Measurements from ENCODE around the gene ATRX. TPM values are rescaled to one million over a fixed set of nuclear protein-coding genes. Genes with fewer than 3 reads are reported as not detected.
"Not testable (repeated sequence)": the region's sequence is repeated elsewhere in the genome, so short reads cannot be mapped to it uniquely, and the experiment has no call there.

The ATRX gene
- total RNA-seq, 2 donors from 2014 or later = 40.9 to 48.3 TPM

- H3K9me3 ChIP-seq = no peaks in the 10 kb centered on the region
- H3K36me3 ChIP-seq = no peaks in the 10 kb centered on the region
- H3K27ac ChIP-seq = no peak overlapping the region
- DNase-seq (ENCODE audit: low spot score) = no peak
- H3K4me1 ChIP-seq = peaks cover 0 to 23% of the 10 kb centered on the region in 2 donors
- no peak for TF ChIP-seq CTCF (IDR thresholded peaks at IDR 0.05)
- no peak overlapping the region for H3K4me3 ChIP-seq
- H3K27me3 ChIP-seq = no peaks in the 10 kb centered on the region
Measured at GRCh38 chrX:77743720-77744119, 42.3 kb downstream of the ATRX start.

- no peak overlapping the region for H3K4me3 ChIP-seq
- DNase-seq (ENCODE audit: low spot score) = peak; percentile 63
- H3K36me3 ChIP-seq = no peaks in the 10 kb centered on the region
- no peak overlapping the region for H3K27ac ChIP-seq
- no peak for TF ChIP-seq CTCF (IDR thresholded peaks at IDR 0.05)
- H3K27me3 ChIP-seq = no peaks in the 10 kb centered on the region
- H3K9me3 ChIP-seq = no peaks in the 10 kb centered on the region
- peaks cover 0 to 23% of the 10 kb centered on the region in 2 donors for H3K4me1 ChIP-seq
Measured at GRCh38 chrX:77742788-77743476, 43.1 kb downstream of the ATRX start.

GRCh38 chrX:77740376-77740905 is 45.6 kb downstream of the ATRX start:
- no peak for DNase-seq (ENCODE audit: low spot score)
- TF ChIP-seq CTCF (IDR thresholded peaks at IDR 0.05) = no peak
- H3K27me3 ChIP-seq = no peaks in the 10 kb centered on the region
- H3K4me1 ChIP-seq = peaks cover 0 to 23% of the 10 kb centered on the region in 2 donors
- H3K27ac ChIP-seq = no peak overlapping the region
- H3K4me3 ChIP-seq = no peak overlapping the region
- H3K9me3 ChIP-seq = no peaks in the 10 kb centered on the region
- no peaks in the 10 kb centered on the region for H3K36me3 ChIP-seq

- no peak for TF ChIP-seq CTCF (IDR thresholded peaks at IDR 0.05)
Measured at GRCh38 chrX:77733342-77733741, 52.7 kb downstream of the ATRX start.

GRCh38 chrX:77731821-77732419 is 54.1 kb downstream of the ATRX start:
- no peak for TF ChIP-seq CTCF (IDR thresholded peaks at IDR 0.05)
- Histone ChIP-seq H3K36me3 (no peaks in the 10 kb centered on the region), H3K27ac (no peak overlapping the region), H3K4me3 (no peak overlapping the region), H3K27me3 (no peaks in the 10 kb centered on the region), H3K4me1 (no peaks in the 10 kb centered on the region), H3K9me3 (no peaks in the 10 kb centered on the region)
- no peak for DNase-seq (ENCODE audit: low spot score)

More at GRCh38 chrX:77733342-77733741, 52.7 kb downstream of the ATRX start:
- Histone ChIP-seq H3K27me3 (no peaks in the 10 kb centered on the region), H3K4me1 (no peaks in the 10 kb centered on the region), H3K27ac (no peak overlapping the region), H3K4me3 (no peak overlapping the region), H3K36me3 (no peaks in the 10 kb centered on the region), H3K9me3 (no peaks in the 10 kb centered on the region)
- DNase-seq (ENCODE audit: low spot score) = no peak

GRCh38 chrX:77726095-77726494 is 59.9 kb downstream of the ATRX start:
- H3K4me1 ChIP-seq = not testable (repeated sequence)

More at GRCh38 chrX:77726095-77726494, 59.9 kb downstream of the ATRX start:
- not testable (repeated sequence) for H3K27me3 ChIP-seq; H3K4me3 ChIP-seq; H3K27ac ChIP-seq; H3K36me3 ChIP-seq; DNase-seq (ENCODE audit: low spot score); H3K9me3 ChIP-seq

Data from right atrium auricular region (tissue), 2 donors.